Fibroblast of skin of scalp (primary cell): Measurements from ENCODE around the gene TPMT. TPM values are rescaled to one million over a fixed set of nuclear protein-coding genes. Genes with fewer than 3 reads are reported as not detected.
"Not testable (repeated sequence)": the region's sequence is repeated elsewhere in the genome, so short reads cannot be mapped to it uniquely, and the experiment has no call there.

ENCODE experiments used
- DNase-seq: peaks from one replicate; pipeline ENCODE4 v3.0.0-alpha.2; 2013
- polyA plus RNA-seq, 2 experiments: library from polyadenylated mRNA; unstranded; fragments of 120-200 nt; gene quantifications; one replicate each; pipeline ENCODE4 v1.2.1, GENCODE V29; 2013; ENCODE audit not compliant: insufficient read length in 2 of 2

The TPMT gene
- 14.4 TPM for polyA plus RNA-seq (2013, experiment 1 of 2; ENCODE audit: insufficient read length)
- polyA plus RNA-seq (2013, experiment 2 of 2; ENCODE audit: insufficient read length), result 15.5 TPM

DNA sequence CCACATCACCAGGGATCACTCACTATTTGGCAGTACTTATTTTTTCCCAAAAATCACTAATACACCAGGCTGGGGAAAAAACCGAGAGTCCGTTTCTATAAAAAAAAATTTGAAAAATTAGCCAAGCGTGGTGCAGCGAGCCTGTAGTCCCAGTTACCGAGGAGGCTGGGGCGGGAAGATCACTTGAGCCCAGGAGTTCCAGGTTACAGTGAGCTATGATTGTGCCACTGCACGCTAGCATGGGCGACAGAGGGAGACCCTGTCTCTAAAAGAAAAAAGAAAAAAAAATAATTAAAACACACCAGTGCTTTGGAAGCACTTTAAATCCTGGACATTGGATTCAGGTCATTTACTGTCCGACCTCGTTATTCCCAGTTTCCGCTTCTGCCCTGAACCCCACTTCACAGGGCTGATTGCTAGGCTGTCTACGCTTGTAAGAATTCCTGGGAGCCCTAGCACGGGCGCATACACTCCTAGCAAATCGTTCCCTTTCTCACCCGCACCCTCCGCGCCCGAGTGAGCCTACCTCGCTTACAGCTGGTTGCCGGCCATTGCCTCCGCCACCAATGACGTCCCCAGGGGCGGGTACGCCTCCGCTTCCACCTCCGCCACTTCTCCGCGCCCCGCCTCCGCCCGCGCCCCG lies at the start of gene TPMT:
Gene TPMT (minus strand): TSS at position 571 of the 643 bp plus-strand sequence. CDS start 5,950 bp downstream, outside the sequence.
- no peak for DNase-seq

DNA sequence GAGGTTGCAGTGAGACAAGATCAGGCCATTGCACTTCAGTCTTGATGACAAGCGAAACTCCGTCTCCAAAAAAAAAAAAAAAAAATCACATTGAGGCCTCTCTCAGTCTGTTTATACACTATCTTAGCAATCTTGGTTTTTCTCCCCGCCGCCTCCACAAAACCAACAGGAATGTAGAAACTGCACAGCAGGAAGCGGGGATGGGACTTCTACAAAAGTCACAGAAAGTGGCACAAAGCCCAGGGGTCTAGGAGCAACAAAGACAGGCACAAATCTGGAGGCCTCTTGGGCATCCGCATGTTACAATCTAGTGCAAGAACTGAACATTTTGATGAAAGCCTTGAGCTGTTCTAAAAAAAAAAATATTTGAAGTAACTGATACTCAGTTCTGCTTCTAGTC lies 48.9 kb upstream of the TPMT start:
- DNase-seq, result peak; percentile 73

DNA sequence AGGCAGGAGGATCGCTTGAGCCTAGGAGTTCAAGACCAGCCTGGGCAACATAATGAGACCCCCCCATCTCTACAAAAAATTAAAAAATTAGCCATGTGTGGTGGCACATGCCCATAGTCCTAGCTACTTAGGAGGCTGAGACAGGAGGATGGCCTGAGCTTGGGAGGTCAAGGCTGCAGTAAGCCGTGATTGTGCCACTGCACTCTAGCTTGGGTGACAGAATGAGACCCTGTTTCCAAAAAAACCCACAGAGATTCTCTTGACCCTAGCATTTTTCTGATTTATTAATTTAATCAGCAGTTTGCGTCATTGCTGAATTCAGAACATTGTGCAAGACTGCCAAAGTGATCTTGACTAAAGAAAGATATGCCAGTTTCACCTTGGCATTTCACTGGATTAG lies 37.1 kb upstream of the TPMT start:
- no peak for DNase-seq

DNA sequence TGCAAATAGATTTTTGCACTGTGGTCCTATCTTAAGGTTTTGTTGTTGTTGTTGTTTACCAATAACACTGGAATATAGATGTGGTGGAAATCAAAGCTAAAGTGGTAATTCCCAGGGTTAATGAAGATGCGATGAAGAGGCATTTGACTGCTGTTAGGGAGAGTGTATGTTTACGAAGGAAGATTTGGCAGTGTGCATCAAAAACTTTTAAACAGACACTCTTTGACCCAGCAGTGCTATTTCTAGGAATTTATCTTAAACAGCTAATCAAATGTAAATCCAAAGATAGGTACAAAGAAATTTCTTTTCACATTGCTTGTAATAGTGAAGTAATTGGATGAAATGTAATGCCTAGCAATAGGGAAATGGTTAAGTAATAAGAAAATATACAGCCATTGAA lies 34.3 kb upstream of the TPMT start:
- DNase-seq, result no peak

DNA sequence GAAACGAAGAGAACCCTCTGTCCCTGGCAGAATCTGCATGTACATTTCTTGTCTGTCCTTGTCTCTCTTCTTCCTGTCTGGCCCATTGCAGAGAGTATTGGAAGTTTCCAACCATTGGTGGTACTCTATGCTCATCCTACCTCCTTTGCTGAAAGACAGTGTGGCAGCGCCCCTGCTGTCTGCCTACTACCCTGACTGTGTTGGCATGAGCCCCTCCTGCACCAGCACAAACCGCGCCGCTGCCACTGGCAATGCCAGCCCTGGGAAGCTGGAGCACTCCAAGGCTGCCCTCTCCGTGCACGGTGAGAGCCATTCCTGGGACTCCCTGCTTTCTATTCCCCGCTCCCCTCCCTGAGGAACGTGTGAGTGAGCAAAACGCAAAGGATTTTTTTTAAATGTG lies 32.8 kb upstream of the TPMT start:
- no peak for DNase-seq

DNA sequence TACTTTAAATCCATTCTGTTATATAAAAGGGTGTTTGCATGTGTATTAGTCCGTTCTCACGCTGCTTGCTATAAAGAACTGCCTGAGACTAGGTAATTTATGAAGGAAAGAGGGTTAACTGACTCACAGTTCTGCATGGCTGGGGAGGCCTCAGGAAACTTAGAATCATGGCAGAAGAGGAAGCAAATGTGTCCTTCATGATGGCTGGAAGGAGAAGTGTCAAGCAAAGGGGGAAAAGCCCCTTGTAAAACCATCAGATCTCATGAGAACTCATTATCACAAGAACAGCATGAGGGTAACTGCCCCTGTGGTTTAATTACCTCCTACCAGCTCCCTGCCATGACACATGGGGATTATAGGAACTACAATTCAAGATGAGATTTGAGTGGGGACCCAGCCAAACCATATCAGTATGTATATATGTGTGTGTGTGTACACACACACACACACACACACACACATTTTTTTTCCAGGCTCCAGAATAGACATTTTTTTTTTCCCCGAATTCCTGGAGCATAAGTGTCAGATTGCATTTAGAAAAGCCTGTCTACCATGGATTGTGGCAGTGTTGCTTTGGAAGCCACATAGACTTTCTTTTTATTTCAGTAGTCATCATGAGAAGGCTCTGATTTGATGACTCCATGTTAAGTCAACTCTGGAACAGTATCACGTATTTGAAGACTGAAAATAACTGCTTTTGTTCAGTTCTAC lies 31.8 kb upstream of the TPMT start:
- DNase-seq, result peak; percentile 64

DNA sequence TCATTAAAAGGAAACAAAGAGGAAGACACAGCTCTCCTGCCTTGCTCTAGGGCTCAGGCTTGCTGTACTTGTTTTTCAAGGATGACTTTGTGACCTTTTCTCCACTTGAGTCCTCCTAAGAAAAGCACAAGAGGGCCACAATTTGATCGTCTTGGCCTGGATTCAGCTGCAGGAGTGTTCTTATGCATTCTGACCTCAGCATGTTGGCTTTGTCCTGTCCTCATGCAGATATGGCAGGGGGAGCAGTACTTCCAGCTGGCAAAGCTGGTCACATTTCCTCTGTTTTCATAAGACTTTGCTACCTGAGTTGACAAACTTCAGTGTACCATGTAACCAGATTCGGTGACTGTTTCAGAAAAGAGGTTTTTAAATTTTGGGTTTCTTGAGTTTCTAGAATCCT lies 31.2 kb upstream of the TPMT start:
- no peak for DNase-seq

DNA sequence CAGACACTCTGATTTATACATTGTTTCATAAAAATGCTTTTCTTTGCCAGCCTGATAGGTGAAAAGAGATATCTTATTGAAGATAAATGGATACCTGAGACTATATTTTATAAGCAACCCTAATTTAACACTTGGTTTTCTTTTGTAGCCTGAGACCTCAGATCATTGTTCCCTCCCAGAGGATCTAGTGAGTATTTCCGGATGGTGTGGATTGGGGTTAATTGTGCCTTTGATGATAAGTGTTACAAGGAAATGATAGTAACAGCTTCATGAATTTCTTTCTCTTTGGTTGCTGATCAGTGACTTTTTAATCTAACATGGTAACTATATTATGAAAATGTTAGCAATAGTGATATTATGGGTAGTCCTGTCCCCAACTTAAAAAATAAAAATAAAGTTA lies 30.7 kb upstream of the TPMT start:
- no peak for DNase-seq

DNA sequence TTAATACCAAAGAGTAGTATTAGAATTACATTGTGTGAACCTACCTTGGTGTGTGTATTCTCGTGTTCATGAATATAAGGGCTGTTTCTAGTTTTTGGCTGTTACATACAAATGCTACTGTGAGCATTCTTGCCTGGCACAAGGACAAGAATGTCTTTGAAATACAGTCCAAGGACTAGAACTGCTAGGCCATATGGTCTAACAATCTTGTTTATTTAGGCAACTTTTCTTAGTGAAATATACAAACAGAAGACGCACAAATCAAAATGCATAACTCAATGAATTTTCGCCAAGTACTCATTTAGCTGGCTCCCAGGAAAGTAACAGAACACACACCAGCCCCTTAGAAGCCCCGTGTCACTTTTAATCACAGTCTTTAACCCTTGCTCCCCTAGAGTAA lies 28.9 kb upstream of the TPMT start:
- DNase-seq, result peak; percentile 14

DNA sequence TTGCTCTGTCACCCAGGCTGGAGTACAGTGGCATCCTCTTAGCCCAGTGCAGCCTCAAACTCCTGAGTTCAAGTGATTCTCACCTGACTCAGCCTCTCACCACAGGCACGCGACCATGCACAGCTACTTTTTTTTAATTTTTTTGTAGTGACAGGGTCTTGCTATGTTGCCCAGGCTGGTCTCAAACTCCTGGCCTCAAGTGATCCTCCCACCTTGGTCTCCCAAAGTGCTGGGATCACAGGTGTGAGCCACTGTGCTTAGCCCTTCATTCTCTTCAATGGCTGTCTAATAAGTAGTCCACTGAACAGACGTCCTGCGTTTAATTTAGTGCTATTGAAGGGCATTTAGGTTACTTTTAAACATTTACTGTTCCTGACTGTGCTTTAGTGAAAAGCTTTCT lies 27.7 kb upstream of the TPMT start:
- no peak for DNase-seq

DNA sequence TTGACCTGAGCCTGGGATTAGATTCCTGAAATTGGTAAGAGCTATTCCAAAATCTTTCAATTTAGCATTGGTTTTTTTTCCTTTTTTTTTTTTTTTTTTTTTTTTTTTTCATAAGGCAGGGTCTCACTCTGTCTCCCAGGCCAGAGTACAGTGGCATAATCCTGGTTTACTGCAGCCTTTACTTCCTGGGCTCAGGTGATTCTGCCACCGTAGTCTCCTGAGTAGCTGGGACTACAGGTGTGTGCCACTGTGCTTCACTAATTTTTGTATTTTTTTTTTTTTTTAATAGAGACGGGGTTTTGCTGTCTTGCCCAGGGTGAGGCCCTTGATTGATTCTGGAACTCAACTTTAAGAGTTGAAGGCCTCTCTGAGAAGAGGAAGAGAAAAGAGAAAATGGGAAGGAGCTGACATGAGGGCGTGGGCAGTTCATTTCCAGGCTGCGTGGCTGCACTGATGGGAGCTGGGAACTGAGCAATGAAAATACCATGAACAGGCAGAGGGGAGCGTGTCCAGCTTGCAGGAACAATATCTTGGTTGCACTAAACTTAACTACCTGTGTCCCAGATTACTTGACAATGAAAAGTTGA lies 25.0 kb upstream of the TPMT start:
- no peak for DNase-seq

DNA sequence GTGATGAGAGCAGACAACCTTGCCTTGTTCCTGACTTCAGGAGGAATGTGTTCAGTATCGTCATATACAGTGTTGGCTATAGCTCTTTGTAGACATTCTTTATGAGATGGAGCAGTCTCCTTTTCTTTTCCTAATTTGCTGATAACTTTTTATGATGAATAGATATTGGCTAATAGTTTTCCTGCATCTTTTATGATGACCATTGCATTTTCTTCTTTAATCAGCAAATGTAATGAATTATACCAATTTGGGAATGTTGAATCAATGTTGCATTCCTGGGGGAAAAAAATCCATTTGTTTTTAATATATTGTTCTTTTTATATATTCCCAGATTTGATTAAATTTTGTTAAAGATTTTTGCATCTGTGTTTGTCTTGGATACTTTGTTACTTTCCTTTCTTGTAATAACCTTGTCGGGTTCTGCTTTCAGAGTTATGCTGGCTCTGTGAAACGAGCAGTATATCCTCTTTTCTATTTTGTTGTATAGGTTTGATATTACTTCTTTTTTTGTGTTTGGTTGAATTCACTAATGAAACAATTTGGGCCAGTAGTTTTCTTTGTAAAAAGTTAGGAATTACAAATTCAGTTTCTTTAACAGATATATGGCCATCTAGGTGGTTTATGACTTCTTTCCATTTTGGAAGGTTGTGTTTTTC lies 24.2 kb upstream of the TPMT start:
- no peak for DNase-seq

DNA sequence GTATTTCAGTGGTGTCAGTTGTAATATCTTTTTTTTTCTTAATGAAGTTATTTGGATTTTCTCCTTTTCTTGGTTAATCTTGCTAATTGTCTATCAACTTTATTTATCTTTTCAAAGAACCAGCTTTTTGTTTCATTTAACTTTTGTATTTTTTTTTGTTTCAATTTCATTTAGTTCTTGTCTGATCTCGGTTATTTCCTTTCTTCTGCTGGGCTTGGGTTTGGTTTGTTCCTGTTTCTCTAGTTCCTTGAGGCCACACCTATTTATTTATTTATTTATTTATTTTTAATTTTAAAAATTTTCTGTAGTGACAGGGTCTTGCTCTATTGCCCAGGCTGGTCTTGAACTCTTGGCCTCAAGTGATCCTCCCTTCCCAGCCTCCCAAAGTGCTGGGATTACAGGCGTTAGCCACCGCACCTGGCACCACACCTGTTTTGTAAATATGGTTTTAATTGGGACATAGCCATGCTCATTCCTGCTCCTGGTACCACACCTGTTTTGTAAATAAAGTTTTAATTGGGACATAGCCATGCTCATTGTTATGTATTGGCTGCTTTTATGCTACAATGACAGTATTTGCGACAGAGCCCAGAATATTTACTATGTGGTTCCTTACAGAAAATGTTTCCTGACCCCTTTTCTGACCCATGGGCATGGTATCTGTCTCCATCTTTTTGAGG lies 22.5 kb upstream of the TPMT start:
- DNase-seq, result no peak

DNA sequence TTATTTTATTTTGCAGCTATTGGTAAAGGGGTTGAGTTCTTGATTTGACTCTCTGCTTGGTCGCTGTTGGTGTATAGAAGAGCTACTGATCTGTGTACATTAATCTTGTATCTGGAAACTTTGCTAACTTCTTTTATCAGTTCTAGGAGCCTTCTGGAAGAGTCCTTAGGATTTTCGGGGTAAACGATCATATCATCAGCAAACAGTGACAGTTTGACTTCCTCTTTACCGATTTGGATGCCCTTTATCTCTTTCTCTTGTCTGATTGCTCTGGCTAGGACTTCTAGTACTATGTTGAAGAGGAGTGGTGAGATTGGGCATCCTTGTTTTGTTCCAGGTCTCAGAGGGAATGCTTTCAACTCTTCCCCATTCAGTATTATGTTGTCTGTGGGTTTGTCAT lies 21.3 kb upstream of the TPMT start:
- not testable (repeated sequence) for DNase-seq

DNA sequence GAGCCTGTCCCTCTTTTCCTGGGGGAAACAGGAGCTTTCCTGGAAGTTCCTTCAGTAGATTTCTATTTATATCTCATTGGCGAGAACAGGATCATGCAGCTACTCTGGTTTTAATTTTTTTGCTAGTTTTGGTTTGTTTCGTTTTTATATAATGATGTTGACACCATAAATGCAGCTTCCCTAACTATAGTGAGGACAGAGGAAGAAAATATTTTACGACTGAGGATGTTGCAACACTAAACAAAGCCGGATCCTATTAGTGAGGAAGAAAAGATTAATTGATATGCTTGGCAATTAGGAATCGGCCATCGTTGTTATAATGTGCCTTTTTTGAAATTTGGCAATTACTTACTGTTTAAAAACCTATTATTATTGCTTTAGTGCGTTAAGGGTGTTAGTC lies 17.0 kb upstream of the TPMT start:
- no peak for DNase-seq

DNA sequence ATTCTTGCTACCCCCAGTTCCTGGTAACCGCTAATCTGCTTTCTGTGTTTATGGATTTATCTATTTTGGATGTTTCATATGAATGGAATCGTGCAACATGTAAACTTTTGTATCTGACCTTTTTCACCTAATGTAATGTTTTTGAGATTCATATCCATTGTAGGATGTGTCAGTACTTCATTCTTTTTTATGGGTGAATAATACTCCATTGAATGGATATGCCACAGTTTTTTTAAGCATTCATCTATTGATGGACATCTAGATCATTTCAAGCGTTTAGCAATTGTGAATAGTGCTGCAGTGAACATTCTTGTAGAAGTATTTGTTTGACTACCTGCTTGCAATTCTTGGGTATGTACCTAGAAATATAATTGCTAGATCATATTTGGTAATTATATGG lies 13.4 kb upstream of the TPMT start:
- DNase-seq, result no peak

DNA sequence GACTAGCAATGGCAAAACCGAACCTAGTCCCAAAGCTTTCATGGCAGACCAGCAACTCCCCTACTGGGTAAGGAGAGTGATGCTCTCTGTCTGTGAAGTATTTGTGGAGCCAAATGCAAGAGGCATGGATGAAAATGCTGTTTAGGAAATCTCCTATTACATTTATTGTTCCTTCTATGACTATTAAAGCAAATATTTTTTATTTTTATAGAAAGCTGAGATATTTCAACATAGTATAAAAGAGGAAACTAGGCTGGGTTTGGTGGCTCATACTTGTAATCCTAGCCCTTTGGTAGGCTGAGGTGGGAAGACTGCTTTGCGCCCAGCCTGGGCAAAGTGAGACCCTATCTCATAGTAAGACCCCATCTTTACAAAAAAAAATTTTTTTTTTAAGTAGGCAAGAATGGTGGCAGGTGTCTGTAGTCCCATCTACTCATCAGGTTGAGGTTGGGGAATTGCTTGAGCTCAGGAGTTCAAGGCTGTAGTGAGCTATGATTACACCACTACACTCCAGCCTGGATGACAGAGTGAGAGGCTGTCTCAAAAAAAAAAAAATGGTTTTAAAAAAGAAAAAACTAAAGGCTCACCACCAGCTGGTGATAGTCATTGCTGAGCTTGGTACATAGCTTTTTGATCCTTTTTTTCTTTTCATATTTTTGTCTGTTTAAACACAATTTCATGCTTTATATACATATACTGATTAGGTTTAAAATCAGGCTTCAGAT lies 11.6 kb upstream of the TPMT start:
- peak; percentile 35 for DNase-seq

DNA sequence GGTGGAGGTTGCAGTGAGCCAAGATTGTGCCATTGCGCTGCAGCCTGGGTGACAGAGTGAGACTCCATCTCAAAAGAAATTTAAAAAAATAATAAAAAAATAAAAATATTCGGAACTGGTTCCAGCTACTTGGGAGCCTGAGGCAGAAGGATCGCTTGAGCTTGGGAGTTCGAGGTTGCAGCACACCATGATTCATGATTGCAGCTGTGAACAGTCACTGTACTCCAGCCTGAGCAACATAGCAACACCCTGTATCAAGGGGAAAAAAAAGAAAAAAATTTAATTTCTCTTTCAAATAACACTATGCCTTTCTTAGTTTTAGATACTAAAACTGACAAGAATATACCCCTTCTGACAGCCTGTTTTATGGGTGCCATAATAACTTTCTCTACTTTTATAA lies 10.9 kb upstream of the TPMT start:
- DNase-seq, result no peak

DNA sequence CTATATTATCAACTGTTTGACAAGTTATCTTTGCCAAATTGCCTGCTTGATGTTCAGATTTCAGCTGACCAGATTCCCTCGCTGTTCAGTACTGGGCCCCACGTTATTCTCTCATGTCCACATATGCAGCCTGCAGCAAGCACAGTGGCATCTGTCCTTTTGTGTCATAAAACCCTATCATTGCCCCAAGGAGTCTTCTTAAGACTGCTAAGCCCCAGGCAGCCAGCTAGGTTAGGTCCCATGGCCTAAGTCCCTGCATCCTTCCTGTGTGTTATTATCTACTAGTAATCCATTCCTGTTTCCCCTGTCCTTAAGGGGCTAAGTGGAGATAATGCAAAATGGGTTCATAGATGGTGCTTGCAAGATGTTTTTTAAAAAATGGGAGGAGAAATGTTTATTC lies 7.5 kb upstream of the TPMT start:
- no peak for DNase-seq

DNA sequence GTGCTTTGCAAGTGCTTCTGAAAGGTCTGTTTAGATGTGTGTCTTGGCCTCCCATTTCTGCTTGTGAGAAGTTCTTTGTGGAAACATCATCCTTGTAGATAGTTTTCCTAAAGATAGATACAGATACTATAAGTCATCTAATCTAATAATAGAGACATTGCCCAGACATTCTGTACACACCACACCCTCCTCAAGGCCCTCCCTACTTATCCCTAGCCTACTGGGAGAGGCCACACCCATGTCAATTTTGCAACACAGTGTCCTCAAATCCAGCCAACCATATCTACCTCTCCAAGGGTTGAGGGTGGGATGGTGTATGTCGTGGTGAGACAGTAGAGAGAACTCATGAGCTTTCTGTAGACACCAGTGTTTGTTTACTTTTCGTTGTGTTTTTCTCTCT lies 6.6 kb upstream of the TPMT start:
- DNase-seq, result no peak

DNA sequence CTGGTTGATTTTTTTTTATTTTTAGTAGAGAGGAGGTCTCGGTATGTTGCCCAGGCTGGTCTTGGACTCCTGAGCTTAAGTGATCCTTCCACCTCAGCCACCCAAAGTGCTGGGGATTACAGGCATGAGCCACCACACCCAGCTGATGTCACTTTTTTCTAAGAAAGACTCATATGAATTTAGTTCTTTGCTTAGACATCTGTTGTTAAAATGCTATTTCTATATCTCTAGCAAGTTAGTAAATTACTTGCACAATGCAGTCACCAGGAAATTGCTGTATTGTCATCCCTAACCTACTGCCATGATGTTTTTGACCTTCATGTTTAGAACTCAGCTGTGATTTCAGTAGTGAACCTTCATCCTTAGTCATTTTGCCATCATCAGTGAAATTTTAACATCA lies 6.0 kb upstream of the TPMT start:
- DNase-seq, result no peak

DNA sequence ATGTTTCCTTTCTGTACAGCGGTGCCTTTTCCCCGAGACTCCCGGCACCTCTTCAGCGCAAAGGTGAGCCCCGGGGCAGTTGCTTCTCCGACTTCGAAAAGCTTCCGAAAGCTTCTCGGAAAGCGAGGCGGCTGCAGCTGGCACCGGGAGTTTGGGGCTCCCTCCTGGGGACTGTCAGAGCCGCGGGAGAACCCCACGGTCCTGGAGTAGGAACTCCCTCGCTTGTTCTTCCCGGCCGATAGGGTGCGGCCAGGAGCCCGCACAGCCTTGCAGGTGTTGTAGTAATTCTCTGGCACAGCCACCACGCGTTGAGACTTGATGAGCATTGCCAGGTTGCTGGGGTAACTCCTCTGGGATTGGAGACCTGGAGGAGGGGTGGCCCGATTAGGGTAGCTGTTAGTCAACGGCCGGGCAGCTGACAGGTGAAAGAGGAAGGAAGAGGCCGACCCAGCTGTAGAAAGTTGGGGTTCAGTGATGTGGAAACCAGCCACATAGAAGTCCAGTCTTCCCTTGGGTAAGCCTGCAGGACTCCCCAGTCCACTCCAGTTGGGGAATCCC lies 1.1 kb upstream of the TPMT start:
- DNase-seq, result no peak
